KOPT-K1 (cell line): Measurements from ENCODE around the gene ZWILCH.
"Not testable (repeated sequence)": the region's sequence is repeated elsewhere in the genome, so short reads cannot be mapped to it uniquely, and the experiment has no call there.

Experiments used
- H3K27ac ChIP-seq: fragments of 200-600 bp; sonication (generic); 2 replicates; pipeline ENCODE4 v1.5.1; 2016; ENCODE audit warnings: antibody characterized with exemption, mild to moderate bottlenecking, low read depth, low read length; ENCODE audit not compliant: poor library complexity, severe bottlenecking
- H3K36me3 ChIP-seq: fragments of 200-600 bp; sonication (generic); 2 replicates; pipeline ENCODE4 v1.5.1; 2017; ENCODE audit warnings: antibody characterized with exemption, mild to moderate bottlenecking, low read length, moderate library complexity; ENCODE audit not compliant: insufficient read depth
- H3K9me3 ChIP-seq: fragments of 200-600 bp; sonication (generic); 2 replicates; pipeline ENCODE4 v1.5.1; 2017; ENCODE audit warnings: antibody characterized with exemption, low read length, mild to moderate bottlenecking; ENCODE audit not compliant: insufficient read depth, poor library complexity, severe bottlenecking

Gene ZWILCH

GRCh38 chr15:66502491-66502890, 2.6 kb upstream of the ZWILCH start:
- Histone ChIP-seq H3K36me3 (peaks cover 67% of the 10 kb centered on the region), H3K27ac (no peak overlapping the region), H3K9me3 (no peaks in the 10 kb centered on the region)

DNA sequence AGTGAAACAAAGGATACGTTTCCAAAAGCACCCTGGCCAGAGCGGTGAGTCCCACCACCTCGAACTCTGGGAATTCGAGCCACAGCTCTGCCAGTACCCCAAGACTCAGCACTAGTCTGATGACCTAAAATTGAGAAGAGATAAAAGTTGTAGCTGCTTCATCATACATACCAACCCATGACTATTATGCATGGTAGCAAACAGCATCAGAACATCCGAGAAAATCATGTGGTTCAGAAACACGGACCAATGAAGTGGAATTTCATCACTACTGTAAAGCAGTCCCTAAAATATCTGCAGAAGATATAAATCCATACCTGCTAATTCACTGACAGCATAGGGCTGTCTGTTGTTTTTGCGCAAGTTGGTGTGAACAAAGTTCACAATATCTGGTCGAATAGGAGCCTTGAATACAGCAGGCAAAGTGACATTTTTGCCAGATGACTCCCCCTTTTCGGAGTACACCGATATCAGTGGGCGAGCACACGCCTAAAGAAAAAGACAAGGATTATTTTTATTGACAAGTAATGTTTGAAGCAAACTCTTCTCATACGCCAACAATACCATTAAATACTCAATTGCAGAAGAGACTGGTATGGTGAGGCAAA, 2.0 kb upstream of the ZWILCH start:
- Histone ChIP-seq H3K36me3 (peaks cover 62% of the 10 kb centered on the region), H3K27ac (peak overlapping the region; percentile 86)
- H3K9me3 ChIP-seq = not testable (repeated sequence)

DNA sequence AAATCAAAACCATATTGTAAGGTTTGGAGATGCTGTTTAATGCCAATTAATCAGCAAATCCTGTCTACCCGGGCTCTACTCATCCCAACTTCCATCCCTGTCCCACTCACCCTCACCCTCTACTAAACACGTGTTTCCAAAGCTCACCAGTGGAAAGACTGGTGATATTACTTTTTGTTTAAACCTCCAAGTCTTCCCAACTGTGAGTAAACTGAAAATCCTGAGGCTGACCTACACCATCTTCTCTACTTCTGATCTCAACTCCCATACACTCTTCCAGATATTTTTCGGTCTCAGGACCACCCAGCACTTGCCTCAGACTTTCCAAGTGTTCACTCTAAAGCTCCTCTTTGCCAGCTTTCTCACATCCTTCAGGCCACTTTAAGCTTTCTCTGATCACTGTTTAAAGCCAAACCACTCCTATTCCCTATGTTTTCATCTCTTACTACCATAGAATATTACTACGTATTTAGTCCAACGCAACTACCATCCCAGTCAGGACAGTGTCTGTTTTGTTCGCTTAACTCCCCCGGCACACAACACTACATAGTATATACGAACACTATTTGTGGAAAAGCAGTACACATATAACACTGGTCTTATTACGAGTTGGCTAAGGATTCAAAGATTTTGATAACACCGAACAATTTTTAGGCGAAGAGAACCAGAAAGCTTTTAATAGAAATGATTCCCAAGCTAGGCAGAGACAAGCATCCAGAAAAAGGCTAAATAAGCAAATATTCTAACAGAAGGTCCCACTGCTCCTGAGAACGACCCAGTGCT, 1.2 kb upstream of the ZWILCH start:
- H3K36me3 ChIP-seq = peaks cover 56% of the 10 kb centered on the region
- H3K9me3 ChIP-seq = no peaks in the 10 kb centered on the region
- peak overlapping the region; percentile 86 for H3K27ac ChIP-seq

DNA sequence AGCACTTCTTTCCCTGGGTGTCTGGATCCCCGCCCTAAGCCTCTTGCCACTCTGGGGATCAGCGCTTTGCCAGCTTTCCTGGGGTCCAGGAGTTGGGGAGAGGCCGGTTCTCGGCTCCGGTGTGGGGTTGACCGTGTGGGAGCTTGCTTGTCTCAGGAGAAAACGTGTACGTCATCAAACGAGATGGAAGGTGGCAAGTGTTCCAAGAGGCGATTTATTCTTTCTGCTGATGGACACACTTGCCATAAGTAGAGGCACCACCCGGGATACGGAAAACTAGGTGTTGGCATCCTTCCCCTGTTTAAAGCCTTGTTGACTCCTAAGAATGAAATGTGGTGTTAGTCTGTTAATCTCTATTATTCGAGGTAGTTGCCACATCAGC, 295 bp downstream of the ZWILCH start:
- Histone ChIP-seq H3K27ac (peak overlapping the region; percentile 86), H3K36me3 (peaks cover 52% of the 10 kb centered on the region), H3K9me3 (no peaks in the 10 kb centered on the region)

- peaks cover 52% of the 10 kb centered on the region for H3K36me3 ChIP-seq
- H3K9me3 ChIP-seq = no peaks in the 10 kb centered on the region
- H3K27ac ChIP-seq = peak overlapping the region; percentile 86
Measured at GRCh38 chr15:66505818-66506217, 692 bp downstream of the ZWILCH start.

- Histone ChIP-seq H3K27ac (peak overlapping the region; percentile 37), H3K36me3 (peaks cover 42% of the 10 kb centered on the region), H3K9me3 (no peaks in the 10 kb centered on the region)
Measured at GRCh38 chr15:66508293-66508883, 3.3 kb downstream of the ZWILCH start.

GRCh38 chr15:66514586-66514985, 9.5 kb downstream of the ZWILCH start:
- Histone ChIP-seq H3K9me3 (no peaks in the 10 kb centered on the region), H3K27ac (no peak overlapping the region), H3K36me3 (peaks cover 78% of the 10 kb centered on the region)

DNA sequence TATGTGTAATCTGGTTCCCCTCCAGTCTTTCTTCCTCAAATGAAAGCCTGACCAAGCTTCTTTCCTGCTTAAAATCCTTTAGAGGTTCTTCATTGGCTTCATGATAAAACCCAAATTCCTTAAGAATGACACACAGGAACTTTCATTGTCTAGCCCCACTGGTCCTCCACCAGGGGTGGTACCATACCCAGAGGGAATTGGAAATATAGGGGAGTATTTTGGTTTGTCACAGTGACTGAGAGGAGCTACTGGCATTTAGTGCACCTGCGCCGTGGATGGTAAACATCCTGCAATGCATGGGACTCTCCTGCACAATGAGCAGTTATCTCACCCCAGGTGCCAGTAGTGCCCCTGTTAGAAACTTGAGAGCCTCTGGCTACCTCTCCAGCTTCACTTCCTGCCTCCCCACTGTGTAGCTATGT, 10.8 kb downstream of the ZWILCH start:
- Histone ChIP-seq H3K27ac (no peak overlapping the region), H3K36me3 (peaks cover 82% of the 10 kb centered on the region), H3K9me3 (no peaks in the 10 kb centered on the region)

GRCh38 chr15:66523926-66524325, 18.8 kb downstream of the ZWILCH start:
- Histone ChIP-seq H3K27ac (no peak overlapping the region), H3K36me3 (peaks cover 89% of the 10 kb centered on the region), H3K9me3 (no peaks in the 10 kb centered on the region)

GRCh38 chr15:66524838-66525237, 19.7 kb downstream of the ZWILCH start:
- H3K36me3 ChIP-seq = peaks cover 94% of the 10 kb centered on the region
- H3K27ac ChIP-seq = no peak overlapping the region
- no peaks in the 10 kb centered on the region for H3K9me3 ChIP-seq

DNA sequence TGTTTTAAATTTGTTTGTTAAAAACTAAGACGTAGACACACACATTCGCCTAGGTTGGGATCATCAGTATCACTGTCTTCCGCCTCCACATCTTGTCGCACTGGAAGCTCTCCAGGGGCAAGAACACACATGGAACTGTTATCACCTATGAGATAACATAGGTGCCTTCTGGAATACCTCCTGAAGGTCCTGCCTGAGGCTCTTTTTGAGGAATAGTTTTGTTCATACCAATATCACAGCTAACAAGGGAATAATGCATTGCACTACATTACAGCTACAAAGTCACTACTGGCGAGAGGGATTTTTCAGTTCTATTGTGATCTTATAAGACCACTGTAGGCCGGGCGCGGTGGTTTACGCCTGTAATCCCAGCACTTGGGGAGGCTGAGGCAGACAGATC, 29.9 kb downstream of the ZWILCH start:
- Histone ChIP-seq H3K9me3 (no peaks in the 10 kb centered on the region), H3K27ac (no peak overlapping the region), H3K36me3 (peaks cover 77% of the 10 kb centered on the region)

- Histone ChIP-seq H3K9me3 (no peaks in the 10 kb centered on the region), H3K36me3 (peaks cover 64% of the 10 kb centered on the region), H3K27ac (no peak overlapping the region)
Measured at GRCh38 chr15:66542896-66543295, 37.8 kb downstream of the ZWILCH start.

- no peaks in the 10 kb centered on the region for H3K9me3 ChIP-seq
- peaks cover 59% of the 10 kb centered on the region for H3K36me3 ChIP-seq
- H3K27ac ChIP-seq = no peak overlapping the region
Measured at GRCh38 chr15:66545255-66545654, 40.1 kb downstream of the ZWILCH start.

DNA sequence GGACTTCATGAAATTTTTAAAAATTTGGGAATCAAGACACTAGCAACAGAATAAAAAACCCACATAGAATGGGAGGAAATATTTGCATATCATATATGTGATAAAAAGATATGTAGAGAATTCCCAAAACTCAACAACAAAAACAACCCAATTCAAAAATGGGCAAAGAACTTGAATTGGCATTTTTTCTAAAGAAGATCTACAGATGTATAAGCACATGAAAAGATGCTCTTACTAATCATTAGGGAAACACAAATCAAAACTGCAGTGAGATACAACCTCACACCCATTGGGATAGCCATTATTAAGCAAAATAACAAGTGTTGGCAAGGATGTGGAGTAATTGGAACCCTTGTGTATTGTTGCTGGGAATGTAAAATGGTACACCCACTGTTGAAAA, 50.6 kb downstream of the ZWILCH start:
- no peaks in the 10 kb centered on the region for H3K9me3 ChIP-seq
- no peak overlapping the region for H3K27ac ChIP-seq
- H3K36me3 ChIP-seq = peaks cover 12% of the 10 kb centered on the region

- Histone ChIP-seq H3K27ac (no peak overlapping the region), H3K36me3 (no peaks in the 10 kb centered on the region), H3K9me3 (no peaks in the 10 kb centered on the region)
Measured at GRCh38 chr15:66558271-66558670, 53.1 kb downstream of the ZWILCH start.
